8988T (cell line): Measurements from ENCODE around the gene NFIB.

Source experiments
- DNase-seq: peaks from one replicate; pipeline ENCODE4 v3.0.0; 2011

Gene NFIB

GRCh38 chr9:14271093-14271673 is 42.8 kb downstream of the NFIB start:
- DNase-seq: no peak

- no peak for DNase-seq
Measured at GRCh38 chr9:14270358-14271092, 43.4 kb downstream of the NFIB start.

- no peak for DNase-seq
Measured at GRCh38 chr9:14269916-14270315, 44.0 kb downstream of the NFIB start.

DNA sequence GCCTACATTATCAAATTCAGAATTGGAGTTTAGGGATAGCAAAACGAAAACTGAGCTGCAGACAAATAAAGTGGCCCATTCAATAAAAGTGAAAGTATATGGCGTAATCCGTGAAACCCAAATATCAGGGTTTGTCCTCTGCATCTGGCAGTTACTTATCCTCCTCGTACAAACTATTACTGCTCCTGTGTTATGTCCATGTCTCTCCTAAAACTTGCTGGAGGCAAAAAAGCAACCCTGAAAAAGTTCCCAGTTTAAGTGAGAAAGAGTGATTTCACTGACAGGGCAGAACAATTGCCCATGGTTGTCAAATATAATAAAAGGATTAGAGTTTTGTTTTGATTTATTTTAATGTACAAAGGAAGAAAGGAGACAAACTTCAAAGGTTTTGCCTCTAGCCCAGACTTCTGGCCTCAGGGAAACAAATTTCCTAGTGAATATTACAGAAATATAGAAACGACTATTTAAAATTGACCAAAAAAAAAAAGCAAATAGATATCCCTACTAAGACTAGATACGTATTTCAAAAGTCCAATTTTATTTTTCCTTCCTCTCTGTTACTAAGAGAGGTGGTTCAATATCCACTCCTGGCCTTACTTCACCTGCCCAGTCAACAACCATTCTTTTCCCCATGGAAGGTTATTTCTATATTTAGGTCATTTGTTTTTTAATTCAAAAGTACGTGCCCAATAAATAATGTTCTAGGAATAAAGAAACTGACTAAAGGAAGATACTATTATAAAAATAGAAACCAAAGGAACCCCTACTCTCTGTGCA is 50.0 kb downstream of the NFIB start:
- no peak for DNase-seq

GRCh38 chr9:14262827-14263226 is 51.1 kb downstream of the NFIB start:
- no peak for DNase-seq

DNA sequence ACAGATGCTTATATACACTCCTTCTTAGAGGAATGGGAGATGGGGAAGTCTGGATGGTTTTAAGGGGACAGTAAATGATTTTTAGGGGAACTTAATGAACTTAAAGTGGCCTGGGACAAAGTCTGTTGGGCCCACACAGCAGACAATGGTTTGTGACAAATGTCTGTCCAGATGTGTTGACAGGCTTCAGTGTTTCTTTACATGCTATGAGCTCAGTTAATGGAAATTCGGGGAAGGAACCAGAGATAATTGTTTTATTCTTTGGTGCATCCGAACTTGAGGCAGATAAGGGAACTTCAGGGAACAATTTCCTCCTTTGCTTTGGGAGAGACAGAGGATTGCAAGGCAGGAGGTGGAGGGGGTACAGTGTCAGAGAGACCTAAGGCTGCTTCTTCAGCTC is 52.3 kb downstream of the NFIB start:
- DNase-seq: no peak

DNA sequence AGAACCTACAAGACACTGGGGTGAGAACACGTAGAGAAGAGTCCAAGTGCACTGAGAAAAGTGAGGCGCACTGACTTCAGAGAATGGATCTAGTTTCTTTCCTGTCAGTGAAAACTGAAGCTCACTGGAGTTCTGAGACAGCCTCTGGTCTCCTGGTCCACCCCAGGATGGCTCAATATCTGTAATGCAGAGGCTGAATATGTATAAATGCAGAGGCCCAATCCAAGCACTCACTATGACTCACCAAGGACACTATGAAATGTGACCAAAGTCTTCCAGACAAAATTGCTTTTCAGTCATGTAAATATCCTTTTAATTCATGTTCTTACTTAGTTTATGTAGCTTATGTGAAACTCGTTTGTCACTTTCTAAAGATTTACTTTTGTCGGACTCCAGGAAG is 53.8 kb downstream of the NFIB start:
- DNase-seq: no peak

DNA sequence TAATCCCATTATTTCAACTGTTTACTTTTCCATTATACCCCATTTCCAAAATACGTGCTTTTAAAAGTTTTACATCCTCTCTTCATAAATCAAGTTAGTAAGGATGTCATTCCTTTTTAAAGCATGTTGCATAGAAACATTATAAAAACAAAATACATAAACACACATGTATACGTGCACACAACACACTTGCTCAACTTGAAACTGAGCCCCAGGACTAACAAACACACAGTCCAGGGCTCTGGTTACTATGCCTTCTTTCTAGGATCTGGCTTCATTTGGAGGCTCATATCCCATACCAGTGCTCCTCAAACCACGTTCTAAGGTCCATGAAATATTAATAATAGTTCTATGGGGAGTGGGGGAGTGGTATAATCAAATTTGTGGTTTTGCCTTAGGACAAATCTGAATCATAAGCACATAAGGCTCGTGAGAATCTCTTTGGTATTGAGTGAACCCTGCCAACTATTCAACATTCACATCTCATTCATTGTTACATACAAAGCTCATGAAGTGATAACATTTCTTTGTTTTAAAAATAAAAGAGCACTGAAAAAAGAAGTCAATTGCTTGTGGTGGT is 55.2 kb downstream of the NFIB start:
- DNase-seq: no peak

DNA sequence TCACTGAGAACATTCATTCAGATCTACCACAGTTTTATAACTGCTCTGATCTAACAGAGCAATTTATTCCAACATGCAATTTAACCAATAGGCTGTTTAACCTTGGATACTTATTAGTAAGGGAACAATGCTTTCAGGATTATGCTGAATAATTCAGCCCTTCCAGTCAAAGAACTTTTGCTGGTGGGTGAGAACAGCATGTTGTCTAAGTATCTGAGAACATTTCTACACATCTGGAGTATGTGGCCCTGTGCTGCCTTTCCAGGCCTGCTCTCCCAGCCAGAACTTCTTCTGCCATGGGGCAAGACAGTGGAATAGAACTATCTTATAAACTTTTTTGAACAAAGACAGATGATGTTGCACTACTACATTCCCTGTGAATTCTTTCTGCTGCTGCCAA is 55.8 kb downstream of the NFIB start:
- DNase-seq: no peak

DNA sequence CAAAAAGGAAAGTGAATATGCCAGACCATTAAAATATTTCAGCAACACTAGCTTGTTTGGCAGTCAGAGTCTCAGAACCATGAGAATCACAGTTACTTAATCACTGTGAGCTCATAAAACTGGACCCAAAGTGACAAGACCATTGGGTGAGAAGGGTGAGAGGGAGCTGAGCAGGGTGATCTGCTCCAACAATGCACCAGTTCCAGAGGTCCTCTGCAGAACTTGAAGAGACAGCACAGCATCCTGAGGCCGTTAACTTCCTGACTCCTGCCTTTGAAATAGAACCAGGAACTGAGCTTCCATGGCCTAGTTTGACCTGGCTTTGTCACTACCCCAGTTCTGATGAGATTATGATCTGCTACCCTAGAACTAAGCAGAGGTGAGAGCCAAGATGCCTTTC is 57.4 kb downstream of the NFIB start:
- DNase-seq: no peak

DNA sequence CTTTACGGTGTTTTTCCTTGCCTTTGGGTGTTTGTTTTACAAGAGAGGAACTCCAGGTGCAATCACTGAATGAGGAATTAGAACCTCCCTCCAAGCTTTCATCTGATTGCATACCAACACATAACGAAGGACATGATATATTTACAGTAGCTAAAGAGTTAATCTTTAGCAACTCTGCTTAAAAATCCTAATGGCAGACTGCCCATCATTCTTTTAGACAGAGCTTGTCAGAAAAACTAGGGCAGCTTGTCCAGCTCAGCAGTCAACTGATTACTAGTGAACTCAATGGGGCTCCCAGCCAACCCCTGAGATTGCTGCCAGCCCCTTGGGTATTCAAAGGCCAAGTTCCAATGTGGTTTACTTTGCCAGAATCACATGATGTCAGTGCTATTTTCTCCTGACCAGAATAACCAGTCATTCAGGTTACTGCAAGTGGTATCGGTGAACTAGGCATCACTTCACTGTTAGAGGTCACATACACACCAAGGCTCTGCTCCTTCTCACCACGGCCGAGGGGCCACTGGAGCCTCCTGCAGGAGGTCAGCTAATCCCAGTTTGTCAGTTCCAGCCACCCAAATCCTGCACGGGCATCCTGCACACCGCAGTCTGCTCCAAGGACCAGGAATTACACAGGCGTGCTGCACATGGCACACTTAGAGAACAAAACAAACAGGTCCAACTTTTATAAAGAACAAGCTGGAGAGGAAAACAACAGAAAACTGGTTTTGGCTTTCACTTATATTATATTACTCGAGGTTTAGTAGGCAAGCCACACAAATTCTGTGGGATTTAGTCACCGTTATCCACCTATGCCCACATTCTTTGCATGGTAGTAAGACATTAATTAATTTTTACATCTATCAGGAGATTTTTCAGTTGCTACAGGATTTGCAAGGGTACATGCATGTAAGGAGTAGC is 62.5 kb downstream of the NFIB start:
- DNase-seq: no peak

DNA sequence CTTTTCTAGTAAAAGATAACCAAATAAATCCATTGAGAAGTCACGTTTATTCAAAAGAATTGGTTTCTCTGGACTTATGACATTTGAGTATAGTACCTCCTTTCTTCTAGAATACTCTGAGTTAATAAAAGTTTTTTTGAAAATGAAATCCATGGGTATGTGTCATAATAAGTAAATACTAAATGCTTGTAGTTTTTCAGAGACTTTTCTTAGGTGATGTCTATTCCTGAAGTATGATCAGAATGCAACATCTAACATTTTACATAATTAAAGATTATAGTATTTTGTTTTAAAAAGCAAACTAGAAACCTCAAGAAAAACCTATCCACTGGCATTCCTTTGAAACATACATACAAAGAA is 63.2 kb downstream of the NFIB start:
- DNase-seq: no peak

GRCh38 chr9:14249527-14249926 is 64.4 kb downstream of the NFIB start:
- DNase-seq: no peak

GRCh38 chr9:14248149-14248548 is 65.8 kb downstream of the NFIB start:
- DNase-seq: no peak

- no peak for DNase-seq
Measured at GRCh38 chr9:14247577-14247976, 66.4 kb downstream of the NFIB start.

- no peak for DNase-seq
Measured at GRCh38 chr9:14246951-14247350, 67.0 kb downstream of the NFIB start.

- no peak for DNase-seq
Measured at GRCh38 chr9:14245901-14246525, 67.9 kb downstream of the NFIB start.

GRCh38 chr9:14243514-14244042 is 70.4 kb downstream of the NFIB start:
- DNase-seq: no peak

DNA sequence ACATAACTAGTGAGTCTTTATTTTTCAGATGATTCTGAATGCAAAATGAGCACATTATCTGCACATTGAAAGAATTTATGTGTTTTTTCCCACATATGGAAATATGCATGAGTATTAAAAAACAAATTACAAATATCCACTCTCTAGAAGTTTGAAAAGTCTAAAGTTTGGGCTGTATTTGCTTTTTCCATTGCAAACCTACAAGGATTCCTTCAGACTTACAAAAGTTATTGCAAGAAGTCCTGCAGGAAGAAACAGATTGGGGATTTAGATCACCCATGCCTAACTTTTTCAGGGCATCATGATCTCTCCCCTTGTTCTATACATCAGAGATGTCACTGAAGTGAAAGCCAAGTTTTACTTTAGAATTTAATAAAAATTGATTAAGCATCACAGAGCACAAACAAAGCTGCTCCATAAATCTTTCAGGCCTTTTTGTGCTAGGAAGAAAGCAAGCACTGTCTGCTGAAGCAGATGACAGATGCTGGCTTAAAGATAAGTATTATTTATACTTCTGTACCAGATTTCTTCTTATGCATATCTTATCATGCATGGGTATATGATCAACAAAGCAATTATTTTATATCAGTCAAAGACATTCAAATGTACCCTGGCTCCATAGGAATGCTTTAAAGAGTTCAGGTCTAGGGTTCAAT is 71.7 kb downstream of the NFIB start:
- DNase-seq: no peak

DNA sequence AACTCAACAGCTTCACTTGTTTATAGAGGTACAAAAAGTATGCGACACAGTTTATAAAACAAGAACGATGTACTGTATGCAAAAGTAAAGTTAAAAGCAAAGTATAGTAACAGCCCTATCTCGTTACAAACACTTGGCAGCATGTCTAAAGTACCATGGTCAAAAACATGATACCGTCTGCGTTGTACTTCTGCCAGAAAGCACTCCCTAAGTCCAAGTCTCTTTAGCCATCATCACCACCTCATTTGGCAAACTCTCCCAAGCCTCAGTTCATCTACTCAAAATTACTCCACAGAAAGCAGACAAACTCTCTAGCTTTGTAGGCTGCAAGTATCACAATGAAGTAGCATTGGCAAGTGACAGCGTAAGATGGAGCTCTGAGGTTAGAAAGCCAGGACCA is 73.4 kb downstream of the NFIB start:
- DNase-seq: no peak

DNA sequence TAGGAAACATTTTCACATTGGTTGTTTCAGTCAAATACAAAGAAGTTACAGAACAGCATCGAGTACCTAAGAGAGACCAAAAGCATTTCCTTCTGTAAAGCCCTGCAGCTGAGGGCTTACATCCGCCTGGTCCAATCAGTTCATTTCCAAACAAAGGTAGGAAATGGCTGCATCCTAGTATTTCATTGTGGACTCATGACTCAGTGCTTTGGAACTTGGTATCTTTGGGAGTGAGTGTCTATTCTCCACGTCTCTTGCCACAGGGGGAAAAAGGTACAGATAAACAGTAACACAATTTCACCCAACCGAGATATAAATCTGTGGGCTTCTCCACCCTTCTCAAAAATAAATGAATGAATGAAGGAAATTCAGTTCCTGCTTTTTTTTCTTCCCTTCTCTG is 75.4 kb downstream of the NFIB start:
- no peak for DNase-seq

GRCh38 chr9:14238079-14238478 is 75.9 kb downstream of the NFIB start:
- no peak for DNase-seq
